Activated B cell treated with CpG ODN at 0.5 μM for 24 hours (primary cell): ENCODE results near the gene MTARC1. TPM values are rescaled to one million over a fixed set of nuclear protein-coding genes. Genes with fewer than 3 reads are reported as not detected.

Experiments used
- ATAC-seq: fragments of 200-7000 bp; cut with Tn5 transposase; one replicate; pipeline ENCODE4 v1.10.0; 2021; ENCODE audit warnings: low read depth, mild to moderate bottlenecking, moderate library complexity
- CTCF ChIA-PET: fragments of 350-600 bp; sonication (Branson Sonifier 250); formaldehyde crosslinking; loops from one replicate; lab custom pipeline; 2021; ENCODE audit warnings: antibody characterized with exemption; lab: Charles Lee
- POLR2A ChIA-PET: fragments of 350-600 bp; sonication (Branson Sonifier 250); formaldehyde crosslinking; loops from one replicate; lab custom pipeline; 2021; ENCODE audit warnings: antibody characterized with exemption; lab: Charles Lee
- DNase-seq: peaks from one replicate; pipeline ENCODE4 v3.0.0; 2022
- H3K27ac Mint-ChIP-seq: one replicate; pipeline ENCODE4 v1.8.0; 2020; ENCODE audit warnings: mixed read lengths
- H3K27me3 Mint-ChIP-seq: one replicate; pipeline ENCODE4 v1.8.0; 2021; ENCODE audit warnings: mixed read lengths
- H3K36me3 Mint-ChIP-seq: one replicate; pipeline ENCODE4 v1.8.0; 2021; ENCODE audit warnings: low read depth, mixed read lengths
- H3K4me1 Mint-ChIP-seq: one replicate; pipeline ENCODE4 v1.8.0; 2021; ENCODE audit warnings: mixed read lengths
- H3K4me3 Mint-ChIP-seq: one replicate; pipeline ENCODE4 v1.8.0; 2020; ENCODE audit warnings: mild to moderate bottlenecking, mixed read lengths
- H3K9me3 Mint-ChIP-seq: one replicate; pipeline ENCODE4 v1.8.0; 2020; ENCODE audit warnings: mixed read lengths
- CTCF ChIP-seq: fragments of 200-600 bp; IDR thresholded peaks from one replicate; pipeline ENCODE4 v1.8.0; 2022; ENCODE audit warnings: antibody characterized with exemption, mild to moderate bottlenecking
- intact Hi-C: fragments of 100-400 bp; cut with micrococcal nuclease; formaldehyde crosslinking; loops from one replicate; pipeline ENCODE4 v1.15.1; 2024
- total RNA-seq: library from RNA; stranded (reverse); gene quantifications from 2 replicates; pipeline ENCODE4 v1.2.3, GENCODE V29; 2022

Gene MTARC1
- total RNA-seq, 1 donor from 2014 or later: 2.2 TPM

- ChIA-PET POLR2A (no interaction called here), CTCF (no interaction called here)
- Mint-ChIP-seq H3K4me3 (no peak overlapping the region), H3K36me3 (no peaks in the 10 kb centered on the region), H3K27ac (no peak overlapping the region), H3K9me3 (peaks cover 4% of the 10 kb centered on the region), H3K27me3 (peaks cover 6% of the 10 kb centered on the region), H3K4me1 (no peaks in the 10 kb centered on the region)
- no peak for TF ChIP-seq CTCF
- intact Hi-C loops: loop anchor here (10.0 kb wide), 1 partner anchor 277 kb away; no protein-coding TSS in a partner anchor
- ATAC-seq (no peak), DNase-seq (no peak)
These were observed 31.2 kb downstream of the MTARC1 start for GRCh38 chr1:220817907-220818306.

GRCh38 chr1:220818421-220819173 lies 31.9 kb downstream of the MTARC1 start:
- ChIA-PET CTCF (no interaction called here), POLR2A (no interaction called here)
- DNase-seq (no peak), ATAC-seq (no peak)
- Mint-ChIP-seq H3K27me3 (peaks cover 8% of the 10 kb centered on the region), H3K9me3 (peaks cover 4% of the 10 kb centered on the region), H3K4me3 (no peak overlapping the region), H3K36me3 (no peaks in the 10 kb centered on the region), H3K4me1 (no peaks in the 10 kb centered on the region), H3K27ac (no peak overlapping the region)
- intact Hi-C loops: loop anchor here (10.0 kb wide), 1 partner anchor 276 kb away; no protein-coding TSS in a partner anchor
- TF ChIP-seq CTCF: no peak

GRCh38 chr1:220819467-220820026 lies 32.8 kb downstream of the MTARC1 start:
- H3K36me3 Mint-ChIP-seq: no peaks in the 10 kb centered on the region
- H3K27ac Mint-ChIP-seq: no peak overlapping the region
- ChIA-PET CTCF (no interaction called here), POLR2A (no interaction called here)
- H3K4me1 Mint-ChIP-seq: no peaks in the 10 kb centered on the region
- ATAC-seq (no peak), DNase-seq (no peak)
- no peak overlapping the region for H3K4me3 Mint-ChIP-seq
- peaks cover 4% of the 10 kb centered on the region for H3K9me3 Mint-ChIP-seq
- peaks cover 12% of the 10 kb centered on the region for H3K27me3 Mint-ChIP-seq
- intact Hi-C loops: loop anchor here (10.0 kb wide), 1 partner anchor 275 kb away; no protein-coding TSS in a partner anchor
- TF ChIP-seq CTCF: no peak

GRCh38 chr1:220824031-220824989 lies 37.6 kb downstream of the MTARC1 start:
- no peaks in the 10 kb centered on the region for H3K4me1 Mint-ChIP-seq
- H3K4me3 Mint-ChIP-seq: no peak overlapping the region

More at GRCh38 chr1:220824031-220824989, 37.6 kb downstream of the MTARC1 start:
- ChIA-PET CTCF (interaction anchor here (0.9 kb wide), 1 partner anchor 379 kb away, joined by 3 read pairs; no protein-coding TSS in a partner anchor), POLR2A (no interaction called here)
- intact Hi-C loops: no loop called here
- no peak for TF ChIP-seq CTCF
- H3K9me3 Mint-ChIP-seq: peaks cover 4% of the 10 kb centered on the region
- H3K27me3 Mint-ChIP-seq: peaks cover 17% of the 10 kb centered on the region
- H3K27ac Mint-ChIP-seq: no peak overlapping the region
- DNase-seq: no peak
- no peak for ATAC-seq
- H3K36me3 Mint-ChIP-seq: no peaks in the 10 kb centered on the region
